ENCODE data around the gene RPS8.
"Not testable (repeated sequence)": the region's sequence is repeated elsewhere in the genome, so short reads cannot be mapped to it uniquely, and the experiment has no call there.

The RPS8 gene

DNA sequence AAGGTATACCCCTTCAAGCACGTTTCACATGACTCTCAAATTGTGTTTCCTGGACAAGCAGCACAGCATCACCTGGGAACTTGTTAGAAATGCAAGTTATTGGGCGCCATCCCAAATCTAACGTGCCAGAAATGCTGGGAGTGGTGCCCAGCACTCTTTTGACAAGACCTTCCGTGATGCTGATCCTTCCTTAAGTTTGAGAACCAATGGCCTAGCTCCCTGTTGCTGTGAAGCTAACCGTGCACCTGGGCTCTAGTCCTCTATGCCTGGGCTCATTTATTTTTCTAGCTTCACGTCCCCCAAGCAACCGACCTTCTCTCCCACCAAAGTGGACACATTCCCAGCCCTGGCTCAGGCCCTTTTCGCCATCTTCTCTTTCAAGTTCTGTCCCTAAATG lies 8.4 kb downstream of the RPS8 start:
- DNase-seq = no peak

DNA sequence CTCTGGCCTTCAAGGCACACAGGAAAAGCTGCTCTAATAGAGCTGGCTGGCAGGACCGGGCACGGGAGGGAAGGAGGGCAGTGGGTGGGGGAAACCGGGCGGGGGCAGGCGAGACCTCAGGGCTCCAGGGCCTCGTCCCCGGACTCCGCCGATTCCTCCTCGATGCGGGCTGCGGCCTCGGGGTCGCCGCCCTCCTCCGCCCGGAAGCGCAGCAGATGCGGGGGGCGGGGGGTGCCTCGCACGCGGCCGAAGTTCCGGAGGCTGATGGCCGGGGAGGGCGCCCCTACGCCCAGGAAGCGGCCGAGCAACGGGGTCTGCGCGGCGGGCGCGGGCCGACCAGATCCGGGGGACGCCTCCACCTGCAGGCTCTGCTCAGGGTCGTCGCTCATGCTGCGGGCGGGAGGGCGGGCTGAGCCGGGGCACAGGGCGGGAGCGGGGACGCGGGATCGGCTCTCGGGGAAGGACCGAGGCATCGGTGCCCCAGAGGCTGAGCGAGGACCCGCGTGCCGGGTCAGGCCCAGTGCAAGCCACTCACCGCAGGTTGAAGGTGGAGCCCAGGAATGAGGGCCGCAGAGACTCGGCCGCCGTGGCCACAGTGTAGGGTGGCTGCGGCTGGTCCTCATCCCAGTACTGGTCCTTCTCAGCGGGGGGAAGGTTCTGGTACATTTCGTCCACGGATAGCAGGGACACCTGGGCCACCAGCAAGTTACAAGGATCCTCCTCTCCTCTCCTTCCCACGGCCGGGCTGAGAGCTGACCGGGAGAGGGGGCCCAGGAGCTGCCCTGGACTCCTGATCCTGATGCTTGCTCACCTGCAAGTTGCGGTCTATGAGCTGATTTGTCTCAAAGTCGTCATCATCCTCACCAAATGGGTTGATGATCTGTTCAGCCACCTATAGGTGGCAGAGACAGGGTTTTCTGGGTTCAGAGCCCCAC lies 9.0 kb downstream of the RPS8 start:
- peak; percentile 25 for DNase-seq

DNA sequence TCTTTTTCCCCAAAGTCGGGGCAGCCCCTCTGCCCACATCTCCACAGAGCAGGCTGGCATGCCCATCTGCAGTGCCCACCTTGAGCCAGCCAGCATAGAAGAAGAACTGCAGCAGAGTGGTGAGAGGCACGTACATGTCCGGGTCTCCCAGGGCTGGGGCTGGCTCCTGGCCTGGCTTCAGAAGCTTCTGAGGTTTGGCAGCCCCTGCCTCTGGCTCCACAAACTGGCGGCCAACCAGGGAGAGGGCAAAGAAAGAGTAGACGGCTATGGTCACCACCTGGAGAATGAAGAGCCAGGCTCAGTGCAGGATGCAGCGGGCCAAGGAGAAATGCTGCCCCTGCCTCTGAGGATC lies 9.7 kb downstream of the RPS8 start:
- no peak for DNase-seq

DNA sequence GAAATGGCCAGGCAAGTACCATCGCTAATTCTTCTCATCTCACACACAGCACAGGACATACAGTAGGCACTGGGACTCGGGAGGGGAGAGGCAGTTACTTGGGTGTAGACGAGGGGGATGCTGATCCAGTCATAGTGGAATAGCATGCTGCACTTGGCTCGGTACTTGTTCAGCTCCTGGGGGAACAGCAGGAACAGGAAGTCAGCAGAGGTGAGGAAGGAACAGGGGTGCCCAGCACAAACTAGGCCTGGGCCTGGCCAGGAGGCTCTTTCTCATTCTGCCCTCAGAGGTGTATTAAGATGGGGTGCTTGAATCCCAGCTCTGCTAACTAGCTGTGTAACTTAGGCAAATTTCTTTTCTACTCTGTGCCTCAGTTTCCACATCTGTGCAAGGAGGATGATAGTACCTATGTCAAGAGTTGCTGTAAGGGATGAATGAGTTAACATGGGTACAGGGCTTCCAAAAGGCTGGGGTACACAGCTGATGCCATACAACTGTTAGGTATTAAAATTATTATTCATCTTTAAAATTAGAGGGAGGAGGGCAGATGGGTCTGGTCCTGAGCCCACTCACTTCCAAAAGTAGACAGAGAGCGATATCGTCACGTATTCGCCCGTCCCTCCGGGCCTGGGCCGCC lies 10.3 kb downstream of the RPS8 start:
- DNase-seq = no peak

DNA sequence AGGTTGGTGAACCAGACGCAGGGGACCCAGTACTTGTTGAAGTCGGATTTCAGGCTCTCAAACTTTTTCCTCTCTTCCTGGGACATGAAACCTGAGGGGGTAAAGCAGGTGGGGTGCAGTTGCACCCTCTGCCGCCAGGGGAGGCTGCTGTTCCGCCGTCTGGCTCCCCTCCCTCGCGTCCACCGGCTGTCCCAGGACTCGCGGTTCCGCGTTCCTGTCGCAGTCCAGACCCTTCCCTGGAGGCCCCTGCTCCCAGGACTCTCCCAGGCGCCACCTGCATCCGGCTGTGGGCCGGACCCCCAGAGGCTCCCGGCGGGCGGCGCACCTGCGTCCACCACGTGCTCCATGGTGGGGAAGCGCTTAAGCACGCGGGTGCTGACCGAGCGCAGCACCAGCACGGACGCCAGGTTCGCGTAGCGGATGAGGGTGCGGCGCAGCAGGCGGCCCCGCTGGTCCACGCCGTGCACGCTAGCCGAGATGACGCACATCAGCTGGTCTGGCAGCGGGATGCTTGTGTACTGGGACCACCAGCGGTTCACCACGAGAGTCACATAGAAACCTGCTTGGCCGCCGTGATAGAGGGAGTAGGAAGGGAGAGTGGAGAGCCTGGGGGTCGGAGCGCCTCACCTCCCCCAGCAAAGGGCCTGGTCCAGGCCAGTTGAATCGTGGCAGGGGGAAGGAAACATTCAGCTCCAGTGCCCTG lies 10.9 kb downstream of the RPS8 start:
- DNase-seq = peak; percentile 80

DNA sequence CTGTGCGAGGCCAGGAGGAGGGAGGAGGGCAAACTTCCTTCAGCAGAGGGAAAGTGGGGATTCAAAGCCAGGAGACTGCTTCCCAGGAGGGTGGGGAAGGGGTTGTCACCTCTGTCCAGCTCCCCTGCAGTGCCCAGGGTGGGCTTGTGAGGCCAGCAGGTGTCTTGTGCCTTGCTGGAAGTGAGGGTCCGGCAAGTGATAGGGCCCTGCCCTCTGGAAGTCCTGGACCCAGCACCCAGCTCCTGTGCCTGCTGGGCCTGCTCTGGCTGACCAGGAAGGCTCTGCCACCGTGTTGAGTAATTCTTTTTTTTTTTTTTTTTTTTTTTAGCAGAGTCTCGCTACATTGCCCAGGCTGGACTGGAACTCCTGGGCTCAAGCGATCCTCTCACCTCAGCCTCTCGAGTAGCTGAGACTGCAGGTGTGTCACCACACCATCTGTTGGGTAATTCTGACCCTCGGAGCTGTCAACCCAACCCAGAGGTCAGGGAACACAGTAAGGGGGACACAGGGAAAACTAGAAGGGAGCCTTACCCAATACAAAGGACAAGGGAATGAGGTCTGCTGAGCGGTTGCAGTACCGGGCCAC lies 11.6 kb downstream of the RPS8 start:
- DNase-seq = no peak

DNA sequence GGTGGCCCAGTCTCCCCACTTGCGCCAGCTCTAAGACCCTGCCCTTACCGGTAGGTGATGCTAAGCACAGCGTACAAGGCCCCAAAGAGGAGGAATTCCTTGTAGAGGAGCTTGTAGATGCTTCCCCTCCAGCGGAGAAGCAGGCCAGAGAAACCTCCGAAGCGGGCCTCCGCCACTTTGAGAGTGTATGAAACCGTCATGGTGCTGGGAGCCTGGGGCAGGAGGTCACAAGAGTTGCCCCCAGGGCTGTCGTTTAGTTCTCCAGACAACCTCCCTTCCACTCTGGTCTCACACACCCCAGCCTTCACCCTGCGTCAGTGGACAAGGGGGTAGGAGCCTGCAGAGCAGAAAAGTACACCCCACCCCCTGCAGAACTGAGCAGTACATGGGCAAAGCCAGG lies 12.2 kb downstream of the RPS8 start:
- DNase-seq = no peak

DNA sequence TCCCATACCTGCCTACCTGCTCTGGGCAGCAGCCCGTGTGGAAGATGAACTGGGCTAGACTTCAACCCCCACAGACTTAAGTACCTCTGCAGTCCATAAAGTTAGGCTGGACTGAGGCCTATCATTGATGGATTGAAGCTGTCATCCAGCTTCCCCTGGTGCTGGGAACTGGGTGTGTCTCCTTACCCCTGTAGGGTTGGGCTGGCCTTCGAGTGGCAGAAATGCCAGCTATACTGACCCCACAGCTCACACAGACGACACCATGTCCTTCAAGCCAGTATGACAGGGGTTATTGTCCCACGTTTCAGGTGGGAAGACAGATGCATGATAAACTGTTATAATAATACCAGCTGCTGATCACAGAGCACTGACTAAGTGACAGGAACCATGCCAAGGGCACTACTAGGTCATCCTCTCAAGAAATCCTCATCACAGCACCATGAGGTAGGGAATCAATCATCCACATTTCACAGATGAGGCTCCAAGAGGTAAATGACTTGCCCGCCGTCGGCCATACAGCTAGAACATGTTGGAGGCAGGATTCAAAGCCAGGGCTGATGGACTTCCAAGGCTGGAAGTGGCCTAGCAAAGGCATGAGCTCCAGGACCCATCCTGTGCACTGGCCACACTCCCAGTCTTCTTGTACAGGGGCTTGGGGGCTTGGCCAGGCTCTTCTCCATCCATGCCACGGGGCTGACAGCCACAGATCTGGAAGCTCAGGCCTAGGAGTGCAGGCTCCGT lies 12.9 kb downstream of the RPS8 start, which contains the start of gene BEST4:
Gene BEST4 (minus strand): TSS at position 51 of the 741 bp plus-strand sequence. CDS start 465 bp downstream, outside the sequence.
- no peak for DNase-seq

DNA sequence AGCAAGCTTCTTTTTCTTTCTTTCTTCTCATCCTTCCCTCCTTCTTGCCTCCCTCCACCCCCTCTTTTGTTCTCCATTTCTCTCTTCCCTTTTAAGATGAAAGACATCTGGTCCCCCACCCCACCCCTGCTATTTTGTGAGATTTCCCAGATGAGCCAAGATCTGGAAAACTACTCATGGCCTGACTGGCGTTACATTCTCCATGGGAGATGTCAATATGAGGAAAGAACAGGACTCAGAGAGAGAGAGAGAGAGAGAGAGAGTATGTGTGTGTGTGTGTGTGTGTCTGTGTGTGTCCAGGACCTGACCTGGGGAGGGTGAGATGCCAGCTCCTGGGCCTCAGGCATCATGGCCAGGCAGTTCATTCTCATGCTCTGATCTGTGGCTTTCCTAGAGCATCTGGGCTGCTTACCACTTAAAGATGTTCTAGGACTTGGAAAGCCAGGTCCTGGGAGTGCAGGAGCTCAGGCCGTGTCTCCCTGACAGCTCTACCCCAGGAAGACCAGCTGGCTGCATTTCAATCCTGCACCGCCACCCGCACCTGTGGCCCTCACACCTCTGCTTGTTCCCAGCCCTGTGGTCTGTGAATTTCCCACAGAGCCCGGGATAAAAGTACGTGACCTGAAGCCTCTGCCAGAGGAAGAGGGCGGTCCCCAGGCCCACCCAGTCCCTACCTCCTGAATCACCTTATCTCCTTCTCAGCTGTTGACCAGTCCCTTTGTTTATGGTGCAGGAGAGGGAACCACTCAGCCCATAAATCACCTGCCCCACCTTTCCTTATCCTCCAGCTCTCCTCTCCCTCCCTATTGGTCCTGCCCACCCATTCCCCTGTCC lies 15.8 kb downstream of the RPS8 start:
- DNase-seq = no peak

DNA sequence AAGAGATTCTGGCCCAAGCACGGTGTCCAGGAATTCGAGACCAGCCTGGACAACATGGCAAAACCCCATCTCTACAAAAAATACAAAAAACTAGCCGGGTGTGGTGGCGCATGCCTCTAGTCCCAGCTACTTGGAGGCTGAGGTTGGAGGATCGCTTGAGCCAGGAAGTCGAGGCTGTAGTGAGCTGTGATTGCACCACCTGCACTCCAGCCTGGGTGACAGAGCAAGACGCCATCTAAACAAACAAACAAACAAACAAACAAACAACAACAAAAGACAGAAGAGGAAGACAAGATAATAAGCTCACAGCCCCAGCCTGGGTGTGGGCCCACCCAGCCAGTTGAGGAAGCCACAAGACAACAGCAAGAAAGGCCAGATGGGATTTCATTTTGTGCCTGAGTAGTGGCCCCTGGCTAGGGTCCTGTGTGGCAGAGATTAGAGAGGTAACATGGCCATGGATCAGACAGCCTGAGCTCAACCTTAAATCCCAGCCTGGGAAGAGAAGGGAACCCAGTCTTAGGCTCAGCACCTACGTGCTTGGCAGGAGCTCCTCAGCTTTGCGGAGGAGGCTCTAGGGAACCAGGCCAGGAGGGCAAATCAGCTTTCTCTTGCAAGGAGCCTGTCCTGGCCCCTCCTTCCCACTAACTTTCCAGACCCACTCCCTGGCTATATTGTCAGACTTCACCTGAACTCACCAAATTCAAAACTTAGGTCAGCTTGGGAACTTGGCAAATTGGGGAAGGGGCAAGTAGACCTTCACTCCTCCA lies 17.6 kb downstream of the RPS8 start:
- no peak for DNase-seq

DNA sequence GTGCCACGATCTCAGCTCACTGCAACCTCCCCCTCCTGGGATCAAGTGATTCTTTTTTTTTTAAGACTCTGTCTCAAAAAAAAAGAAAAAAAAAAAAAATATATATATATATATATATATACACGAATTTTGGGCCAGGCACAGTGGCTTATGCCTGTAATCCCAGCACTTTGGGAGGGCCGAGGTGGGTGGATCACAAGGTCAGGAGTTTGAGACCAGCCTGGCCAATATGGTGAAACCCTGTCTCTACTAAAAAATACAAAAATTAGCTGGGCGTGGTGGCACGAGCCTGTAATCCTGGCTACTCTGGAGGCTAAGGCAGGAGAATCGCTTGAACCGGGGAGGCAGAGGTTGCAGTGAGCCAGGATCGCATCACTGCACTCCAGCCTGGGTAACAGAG lies 22.5 kb downstream of the RPS8 start:
- DNase-seq = not testable (repeated sequence)

DNA sequence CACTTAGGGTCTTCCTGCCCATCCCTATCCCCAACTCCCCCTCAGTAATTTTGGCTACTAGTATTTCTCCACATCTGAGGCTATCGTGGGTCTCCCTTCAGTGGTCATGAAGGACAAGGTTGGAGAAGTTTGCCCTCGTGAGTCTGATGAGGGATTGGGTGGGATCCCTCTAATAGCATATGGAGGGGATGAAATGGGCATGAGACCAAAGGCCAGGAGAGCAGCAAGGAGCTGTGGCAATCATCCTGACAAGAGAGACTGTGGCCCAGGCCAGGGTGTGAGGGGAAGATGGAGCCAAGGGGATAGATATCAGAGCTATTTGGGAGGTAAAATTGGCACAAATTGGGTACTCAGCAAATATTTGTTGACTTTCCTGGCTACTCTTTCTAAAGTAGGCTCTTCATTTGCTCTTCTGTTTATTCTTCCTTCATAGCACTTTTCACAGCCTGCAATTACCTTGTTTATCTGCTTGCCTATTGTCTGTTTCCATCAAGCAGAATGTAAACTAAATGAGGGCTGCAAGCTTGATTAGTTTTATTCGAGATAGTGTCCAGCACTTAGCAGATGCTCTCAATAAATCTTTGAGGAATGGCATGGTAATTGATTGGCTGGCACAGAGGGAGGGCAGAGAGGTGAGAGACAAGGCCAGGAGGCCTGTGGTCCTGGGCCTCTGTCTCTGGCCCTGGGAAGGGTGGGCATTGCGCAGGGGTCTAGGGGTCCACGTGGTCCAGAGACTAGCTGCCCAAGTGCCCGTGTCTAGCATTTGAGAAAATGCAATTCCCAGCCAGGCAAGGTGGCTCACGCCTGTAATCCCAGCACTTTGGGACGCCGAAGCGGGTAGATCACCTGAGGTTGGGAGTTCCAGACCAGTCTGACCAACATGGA lies 23.4 kb downstream of the RPS8 start:
- no peak for DNase-seq

DNA sequence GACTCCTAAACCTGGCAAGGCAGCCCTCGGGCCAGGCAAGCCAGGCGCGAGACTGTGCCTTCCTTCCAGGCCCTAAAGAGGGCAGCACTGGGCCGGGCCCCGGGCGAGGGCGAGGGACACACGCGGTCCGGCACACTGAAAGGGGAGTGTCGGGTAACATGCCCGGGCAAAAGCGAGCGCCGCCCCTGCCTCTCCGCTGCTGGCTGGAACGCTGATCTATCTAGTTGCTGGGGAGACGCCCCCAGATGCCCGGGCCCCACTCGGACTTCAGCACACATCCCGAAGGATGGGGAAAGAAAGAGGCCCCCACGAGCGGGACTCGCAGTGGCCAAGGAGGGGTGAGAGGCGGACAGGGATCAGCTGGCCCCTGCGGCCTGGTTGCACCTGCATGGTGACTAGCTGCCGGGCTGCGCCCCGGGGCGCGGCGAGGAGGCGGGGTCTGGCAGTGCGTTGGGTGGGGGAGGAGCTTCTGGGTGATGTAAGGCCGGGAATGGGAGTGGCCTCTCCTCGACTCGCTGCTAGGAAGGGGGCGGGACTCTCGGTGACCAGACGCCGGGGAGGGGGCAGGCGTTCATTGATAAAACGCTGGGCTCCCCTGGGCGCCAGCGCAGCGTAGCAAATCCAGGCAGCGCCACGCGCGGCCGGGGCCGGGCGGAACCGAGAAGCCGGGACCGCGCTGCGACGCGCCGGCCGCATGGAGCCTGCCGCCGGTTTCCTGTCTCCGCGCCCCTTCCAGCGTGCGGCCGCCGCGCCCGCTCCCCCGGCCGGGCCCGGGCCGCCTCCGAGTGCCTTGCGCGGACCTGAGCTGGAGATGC lies 24.6 kb downstream of the RPS8 start, which contains the start of gene PLK3:
Gene PLK3 (plus strand): TSS at position 608 of the 815 bp plus-strand sequence. CDS start 87 bp downstream, at position 695.
- peak; percentile 98 for DNase-seq

DNA sequence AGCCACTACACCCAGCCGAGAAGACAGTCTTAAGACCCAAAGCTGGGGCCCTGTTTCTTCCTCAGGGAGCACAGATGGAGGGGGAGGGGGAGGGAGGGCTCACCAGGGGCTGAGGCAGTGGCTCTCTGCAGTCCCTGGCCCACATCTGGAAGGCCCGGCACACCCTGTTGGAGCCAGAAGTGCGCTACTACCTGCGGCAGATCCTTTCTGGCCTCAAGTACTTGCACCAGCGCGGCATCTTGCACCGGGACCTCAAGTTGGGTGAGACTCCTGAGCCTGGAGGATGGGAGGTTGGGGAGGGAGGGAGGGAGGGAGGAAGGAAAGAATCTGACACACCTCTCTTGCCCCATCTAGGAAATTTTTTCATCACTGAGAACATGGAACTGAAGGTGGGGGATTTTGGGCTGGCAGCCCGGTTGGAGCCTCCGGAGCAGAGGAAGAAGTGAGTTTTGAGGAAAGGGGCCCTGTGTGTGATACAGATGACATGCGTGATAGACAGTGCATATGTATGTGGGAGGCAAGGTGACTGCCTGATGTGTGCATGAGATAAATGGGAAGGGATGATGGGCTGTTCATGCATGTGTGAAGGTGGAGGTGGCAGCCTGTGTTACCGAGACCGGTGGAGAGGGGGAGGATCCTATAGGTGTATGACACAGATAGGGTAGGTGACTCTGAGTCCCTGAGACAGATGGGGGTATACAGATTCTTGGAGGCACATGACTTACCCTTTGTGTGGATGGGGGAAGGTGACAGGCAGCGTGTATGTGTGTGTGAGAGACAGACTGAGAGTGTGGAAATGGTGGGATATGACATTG lies 26.4 kb downstream of the RPS8 start:
- peak; percentile 60 for DNase-seq

DNA sequence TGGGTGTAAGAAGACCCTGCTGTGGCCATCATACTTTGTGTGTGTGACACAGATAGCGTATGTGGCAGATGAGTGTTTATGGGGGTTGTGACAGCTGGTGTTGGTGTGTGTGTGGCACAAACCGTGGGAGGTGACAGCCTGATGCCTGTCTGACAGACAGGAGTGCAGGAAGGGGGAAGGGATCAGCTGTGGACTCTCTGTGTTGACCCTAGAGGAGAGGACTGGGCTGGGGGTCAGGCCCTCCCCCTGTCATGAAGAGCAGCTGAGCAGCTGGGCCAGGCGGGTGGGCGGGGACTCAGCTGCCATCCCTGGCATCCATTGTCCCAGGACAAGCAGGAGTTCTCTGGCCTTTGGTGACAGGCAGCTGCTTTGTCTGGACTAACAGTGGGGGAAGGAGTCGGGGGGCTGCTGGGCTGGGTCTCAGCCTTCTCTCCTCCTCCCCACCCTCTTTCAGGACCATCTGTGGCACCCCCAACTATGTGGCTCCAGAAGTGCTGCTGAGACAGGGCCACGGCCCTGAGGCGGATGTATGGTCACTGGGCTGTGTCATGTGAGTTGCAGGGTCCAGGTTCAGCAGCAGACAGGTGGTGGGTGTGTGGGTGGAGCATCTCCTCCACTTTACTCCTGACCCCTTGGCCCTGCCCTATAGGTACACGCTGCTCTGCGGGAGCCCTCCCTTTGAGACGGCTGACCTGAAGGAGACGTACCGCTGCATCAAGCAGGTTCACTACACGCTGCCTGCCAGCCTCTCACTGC lies 27.1 kb downstream of the RPS8 start:
- no peak for DNase-seq

DNA sequence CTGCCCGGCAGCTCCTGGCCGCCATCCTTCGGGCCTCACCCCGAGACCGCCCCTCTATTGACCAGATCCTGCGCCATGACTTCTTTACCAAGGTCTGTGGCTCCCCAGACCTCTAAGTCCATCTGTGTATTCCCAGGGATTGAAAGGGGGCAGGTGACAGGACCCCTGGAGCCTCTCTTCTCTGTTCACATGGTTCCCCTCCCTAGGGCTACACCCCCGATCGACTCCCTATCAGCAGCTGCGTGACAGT lies 27.6 kb downstream of the RPS8 start:
- DNase-seq = no peak

All from activated naive CD4-positive, alpha-beta T cell treated with anti-CD3 and anti-CD28 coated beads, Interleukin-2, amount 50 U/mL, for 16 hours (primary cell).